K562 (cell line): ENCODE data around the gene CPLX4. TPM values are rescaled to one million over a fixed set of nuclear protein-coding genes. Genes with fewer than 3 reads are reported as not detected.

Source experiments
- ATAC-seq: fragments of 200-7000 bp; cut with Tn5 transposase; 3 replicates; pipeline ENCODE4 v1.9.1; 2020; ENCODE audit warnings: moderate library complexity
- BruUV-seq: library from RNA; stranded (reverse); fragments of 400-500 nt; replicated peaks from 2 replicates; lab custom pipeline; 2021; lab: Mats Ljungman, UMichigan
- CTCF ChIA-PET: fragments of 300-600 bp; formaldehyde crosslinking; extraction: SDS; loops from one replicate; lab custom pipeline; 2021; ENCODE audit warnings: low intra/inter-chr PET ratio; lab: Yijun Ruan, JAX
- POLR2A ChIA-PET: fragments of 300-600, 350-650 bp; sonication (Branson Sonifier 250); formaldehyde crosslinking; extraction: SDS; loops from one replicate; lab custom pipeline; 2021; ENCODE audit warnings: antibody characterized with exemption, inconsistent platforms; lab: Yijun Ruan, JAX
- DNase-seq, 4 experiments: peaks; one replicate each; pipeline versions ENCODE4 v3.0.0 to v3.0.0-alpha.2; 2011 to 2018; ENCODE audit warnings: low spot score in 3 of 4, mixed read lengths in 3 of 4; ENCODE audit errors: extremely low read depth in 1 of 4
- FAIRE-seq: peaks from 2 replicates; lab custom pipeline; 2011; peaks lifted over from hg19 to GRCh38; lab: Jason Lieb, UNC
- H2AFZ ChIP-seq: 2 replicates; pipeline ENCODE4 v1.6.0; 2011; ENCODE audit warnings: low read depth, low read length, control low read depth, inconsistent platforms
- H3K27ac ChIP-seq: fragments of 200-600 bp; 3 replicates; pipeline ENCODE4 v1.8.0; 2011; ENCODE audit warnings: low read depth, mild to moderate bottlenecking, control low read depth, inconsistent platforms, low read length, moderate library complexity, mixed read lengths; ENCODE audit errors: extremely low read depth
- H3K27me3 ChIP-seq, 2 experiments: fragments of 300-600 bp in 1 of 2; 2 replicates in 1 of 2; 3 replicates in 1 of 2; pipeline versions ENCODE4 v1.6.0 to v1.8.0; 2011; ENCODE audit warnings: inconsistent platforms in 2 of 2, low read length in 2 of 2, mild to moderate bottlenecking in 1 of 2, mixed read lengths in 1 of 2, moderate library complexity in 1 of 2; ENCODE audit not compliant: control insufficient read depth in 2 of 2, insufficient read depth in 2 of 2
- H3K36me3 ChIP-seq: fragments of 300-600 bp; 3 replicates; pipeline ENCODE4 v1.8.0; 2011; ENCODE audit warnings: mild to moderate bottlenecking, low read length, inconsistent platforms; ENCODE audit not compliant: control insufficient read depth, insufficient read depth
- H3K4me1 ChIP-seq, 2 experiments: fragments of 200-600 bp in 1 of 2; replicated peaks in 1 of 2; 2 replicates in 1 of 2; 3 replicates in 1 of 2; pipeline versions ENCODE4 v1.5.1 to v1.8.0; 2011; ENCODE audit warnings: inconsistent platforms in 2 of 2, low read length in 2 of 2, mild to moderate bottlenecking in 1 of 2, mixed read lengths in 1 of 2, moderate library complexity in 1 of 2; ENCODE audit not compliant: control insufficient read depth in 2 of 2, insufficient read depth in 2 of 2
- H3K4me2 ChIP-seq: 2 replicates; pipeline ENCODE4 v1.6.1; 2011; ENCODE audit warnings: low read length, control low read depth, inconsistent platforms, mixed read lengths; ENCODE audit not compliant: insufficient read depth
- H3K4me3 ChIP-seq: fragments of 200-600 bp; sonication (generic), shearing (Covaris generic); 2 replicates; pipeline ENCODE4 v1.5.1; 2016; ENCODE audit warnings: control low read depth, inconsistent platforms
- H3K79me2 ChIP-seq: fragments of 200-600 bp; 3 replicates; pipeline ENCODE4 v1.8.0; 2011; ENCODE audit warnings: low read length, inconsistent platforms; ENCODE audit not compliant: control insufficient read depth, insufficient read depth
- H3K9ac ChIP-seq, 2 experiments: 2 replicates each; pipeline versions ENCODE4 v1.6.0 to v1.6.1; 2011; ENCODE audit warnings: low read depth in 2 of 2, low read length in 2 of 2, control low read depth in 1 of 2, inconsistent platforms in 1 of 2, mild to moderate bottlenecking in 1 of 2, mixed read lengths in 1 of 2; ENCODE audit not compliant: insufficient read depth in 1 of 2
- H3K9me1 ChIP-seq: one replicate; pipeline ENCODE4 v1.6.0; 2011; ENCODE audit warnings: inconsistent platforms, mild to moderate bottlenecking, low read length, moderate library complexity; ENCODE audit not compliant: control insufficient read depth, insufficient read depth
- H3K9me3 ChIP-seq: replicated peaks from 2 replicates; pipeline ENCODE4 v1.5.1; 2011; ENCODE audit warnings: low read depth, low read length, inconsistent platforms; ENCODE audit not compliant: control insufficient read depth, insufficient read depth
- H4K20me1 ChIP-seq: replicated peaks from 2 replicates; pipeline ENCODE4 v1.6.1; 2011; ENCODE audit warnings: low read length, inconsistent platforms, mixed read lengths; ENCODE audit not compliant: control insufficient read depth, insufficient read depth
- CBX3 ChIP-seq, 2 experiments: IDR thresholded peaks; 1 replicate in 1 of 2; 2 replicates in 1 of 2; pipeline ENCODE4 v1.6.1; 2012; ENCODE audit warnings: inconsistent platforms in 2 of 2, low read length in 2 of 2, borderline replicate concordance in 1 of 2, control low read depth in 1 of 2
- CBX5 ChIP-seq: IDR thresholded peaks from 2 replicates; pipeline ENCODE4 v1.6.1; 2014; ENCODE audit warnings: low read depth, borderline replicate concordance
- CEBPB ChIP-seq: fragments of 450-650 bp; IDR thresholded peaks from 2 replicates; pipeline ENCODE4 v1.6.1; 2016; ENCODE audit warnings: missing genetic modification characterization, missing compliant biosample characterization
- CTCF ChIP-seq, 3 experiments: IDR thresholded peaks in 2 of 3; conservative IDR thresholded peaks in 1 of 3; 2 replicates each; pipeline ENCODE4 v1.5.1; 2011 to 2012; ENCODE audit warnings: low read length in 3 of 3, mild to moderate bottlenecking in 3 of 3, control low read depth in 2 of 3, improper control_type of control experiment in 1 of 3, inconsistent platforms in 1 of 3, low read depth in 1 of 3, mixed read lengths in 1 of 3, moderate library complexity in 1 of 3; ENCODE audit not compliant: insufficient read depth in 2 of 3
- ERF ChIP-seq: fragments of 450-650 bp; formaldehyde crosslinking; IDR thresholded peaks from 2 replicates; pipeline ENCODE4 v1.4.0; 2020; ENCODE audit warnings: mild to moderate bottlenecking, mixed read lengths
- HBP1 ChIP-seq: fragments of 450-650 bp; formaldehyde crosslinking; IDR thresholded peaks from 2 replicates; pipeline ENCODE4 v1.4.0; 2022; ENCODE audit warnings: missing genetic modification characterization
- HIVEP1 ChIP-seq: fragments of 250-450 bp; sonication (Bioruptor Pico); IDR thresholded peaks from 2 replicates; pipeline ENCODE4 v1.4.0; 2020; ENCODE audit warnings: mild to moderate bottlenecking
- HMGN3 ChIP-seq: IDR thresholded peaks from 2 replicates; pipeline ENCODE4 v1.6.1; 2011; ENCODE audit warnings: borderline replicate concordance, low read depth, mild to moderate bottlenecking, mixed read lengths, low read length; ENCODE audit not compliant: insufficient read length; ENCODE audit errors: extremely low read depth
- POLR2A ChIP-seq: fragments of 450-650 bp; conservative IDR thresholded peaks from 2 replicates; pipeline ENCODE4 v1.6.1; 2016
- POLR2AphosphoS2 ChIP-seq: IDR thresholded peaks from 2 replicates; pipeline ENCODE4 v1.6.1; 2012; ENCODE audit warnings: low read length, improper control_type of control experiment
- RAD21 ChIP-seq, 2 experiments: fragments of 250-450 bp in 1 of 2; fragments of 450-650 bp in 1 of 2; sonication (Bioruptor Pico) in 1 of 2; formaldehyde crosslinking in 1 of 2; IDR thresholded peaks in 1 of 2; conservative IDR thresholded peaks in 1 of 2; 2 replicates each; pipeline versions ENCODE4 v1.4.0 to v1.8.0; 2020 to 2022; ENCODE audit warnings: mild to moderate bottlenecking in 2 of 2, moderate library complexity in 1 of 2
- RBM25 ChIP-seq: fragments of 200-400 bp; formaldehyde crosslinking; IDR thresholded peaks from 2 replicates; pipeline ENCODE4 v1.6.1; 2018; ENCODE audit warnings: low read length, low read depth, moderate library complexity; ENCODE audit not compliant: severe bottlenecking
- RBM39 ChIP-seq: fragments of 200-400 bp; formaldehyde crosslinking; optimal IDR thresholded peaks from 2 replicates; pipeline ENCODE3; 2018; ENCODE audit warnings: low read depth, low read length
- SIN3B ChIP-seq: fragments of 450-650 bp; IDR thresholded peaks from 2 replicates; pipeline ENCODE4 v1.6.1; 2017; ENCODE audit warnings: low read depth, mild to moderate bottlenecking, moderate library complexity
- SMARCA5 ChIP-seq: fragments of 450-650 bp; IDR thresholded peaks from 2 replicates; pipeline ENCODE4 v1.6.1; 2016
- SUPT5H ChIP-seq: fragments of 450-650 bp; IDR thresholded peaks from 2 replicates; pipeline ENCODE4 v1.6.1; 2016
- TAF9B ChIP-seq: fragments of 450-650 bp; IDR thresholded peaks from 2 replicates; pipeline ENCODE4 v1.6.1; 2018; ENCODE audit warnings: mild to moderate bottlenecking; ENCODE audit not compliant: partially characterized antibody
- ZFPM2 ChIP-seq: fragments of 250-450 bp; sonication (Bioruptor Pico); IDR thresholded peaks from 2 replicates; pipeline ENCODE4 v1.5.1; 2022; ENCODE audit warnings: mild to moderate bottlenecking
- ZNF274 ChIP-seq: IDR thresholded peaks from 2 replicates; pipeline ENCODE4 v1.6.1; 2011; ENCODE audit warnings: low read depth, mild to moderate bottlenecking, low read length, moderate library complexity, borderline replicate concordance
- ZNF282 ChIP-seq: sonication (generic); formaldehyde crosslinking; IDR thresholded peaks from 2 replicates; pipeline ENCODE4 v1.8.1; 2023; ENCODE audit warnings: missing genetic modification reagents
- ZNF655 ChIP-seq: fragments of 250-450 bp; sonication (Bioruptor Pico); IDR thresholded peaks from 2 replicates; pipeline ENCODE4 v1.5.0; 2021
- ZNF830 ChIP-seq: fragments of 250-450 bp; sonication (Bioruptor Pico); IDR thresholded peaks from 2 replicates; pipeline ENCODE4 v1.5.0; 2021; ENCODE audit warnings: mild to moderate bottlenecking
- WGBS: fragments of 100-300 bp; shearing (Covaris generic); methylation state at CpG from one replicate; pipeline ENCODE4 v1.1.6; 2016; ENCODE audit warnings: low coverage, mixed read lengths; ENCODE audit not compliant: insufficient coverage; ENCODE audit errors: missing lambda C conversion rate; 5-methylcytosine and 5-hydroxymethylcytosine counted together
- in situ Hi-C: fragments of 300-500 bp; cut with MboI; formaldehyde crosslinking; loops from 4 replicates; pipeline ENCODE4 v1.15.0; 2018; ENCODE audit warnings: inconsistent platforms, mixed read lengths
- intact Hi-C: fragments of 100-400 bp; cut with micrococcal nuclease; formaldehyde crosslinking; loops from 2 replicates; pipeline ENCODE4 v1.14.2; 2022
- polyA plus RNA-seq, 8 experiments: library from polyadenylated mRNA; depleted of rRNA in 4 of 8; stranded (reverse) in 5 of 8; unstranded in 3 of 8; fragments of >200 nt; fragmentation: Nextera tagmentation in 2 of 8; fragmentation: Illumina TruSeq in 1 of 8; extraction: Ambion mirVana in 2 of 8; extraction: Trizol in 1 of 8; gene quantifications; 2 replicates each; pipeline versions ENCODE4 v1.2.1 to v1.2.3, GENCODE V29; 2011 to 2014; ENCODE audit warnings: inconsistent platforms in 1 of 8, missing spikeins in 1 of 8
- total RNA-seq, 7 experiments: library from RNA; depleted of rRNA in 6 of 7; stranded (reverse); fragments of >200 nt in 6 of 7; fragmentation: Illumina TruSeq in 2 of 7; extraction: Trizol in 2 of 7; gene quantifications; 2 replicates each; pipeline versions ENCODE4 v1.2.1 to v1.2.3, GENCODE V29; 2011 to 2021; ENCODE audit warnings: low replicate concordance in 1 of 7

Gene CPLX4
- total and polyA plus RNA-seq, 9 of the 15 experiments (the other 6 are each of a cell fraction or from before 2014, with no cell fraction given) = not detected

- peak; percentile 61 for ATAC-seq
- CTCF ChIA-PET = no interaction called here
- H4K20me1 ChIP-seq = no peaks in the 10 kb centered on the region
- intact Hi-C loops = no loop called here
- no peaks in the 10 kb centered on the region for H3K27me3 ChIP-seq
- H3K9ac ChIP-seq = no peak overlapping the region
- no peak overlapping the region for H3K4me3 ChIP-seq
- FAIRE-seq = no peak
- no peak for DNase-seq
- no TSS peak for BruUV-seq
- WGBS = 25% methylated on average over 1 of the region's 1 CpG
- H3K9me1 ChIP-seq = no peaks in the 10 kb centered on the region
- no peak overlapping the region for H3K4me2 ChIP-seq
- H3K27ac ChIP-seq = no peak overlapping the region
- H2AFZ ChIP-seq = no peak overlapping the region
- H3K4me1 ChIP-seq = no peaks in the 10 kb centered on the region
- POLR2A ChIA-PET = interaction anchor here (0.6 to 1.6 kb wide), 2 partner anchors 13 to 27 kb away, joined by 4 to 5 read pairs; no protein-coding TSS in a partner anchor
- H3K36me3 ChIP-seq = peaks cover 32% of the 10 kb centered on the region
- no peaks in the 10 kb centered on the region for H3K79me2 ChIP-seq
- no peaks in the 10 kb centered on the region for H3K9me3 ChIP-seq
- in situ Hi-C loops = no loop called here
- peak; percentile 84; the same call in 1 of the 2 replicates for TF ChIP-seq POLR2AphosphoS2
- no peak for TF ChIP-seq ZNF655 (CRISPR knock-in tag)
- TF ChIP-seq ERF (CRISPR knock-in tag) = no peak
- peak; percentile 43; the same call in 1 of the 2 replicates for TF ChIP-seq SUPT5H
- TF ChIP-seq HBP1 = no peak
- 0 out of 2 replicates have a peak, but pooled peaks have one; percentile 36 for TF ChIP-seq POLR2A
- TF ChIP-seq RBM25 = no peak
- TF ChIP-seq HMGN3 = no peak
- TF ChIP-seq RBM39 = no peak
- no peak for TF ChIP-seq CBX5
- TF ChIP-seq ZNF274 = no peak
- no peak for TF ChIP-seq SIN3B
- no peak for TF ChIP-seq ZNF282
- TF ChIP-seq TAF9B = no peak
- no peak for TF ChIP-seq ZNF830
- no peak for TF ChIP-seq ZFPM2
- no peak for TF ChIP-seq CTCF (IDR thresholded peaks at IDR 0.05 in 2 of 3, conservative IDR thresholded peaks at IDR 0.05 in 1 of 3; ENCODE audit: insufficient read depth in 2 of 3, low read depth in 1 of 3, low read length in 3 of 3)
- TF ChIP-seq SMARCA5 = no peak
- TF ChIP-seq RAD21 (CRISPR knock-in tag; conservative IDR thresholded peaks at IDR 0.05 in 1 of 2, IDR thresholded peaks at IDR 0.05 in 1 of 2) = no peak
- no peak for TF ChIP-seq CBX3 (IDR thresholded peaks at IDR 0.05; ENCODE audit: borderline replicate concordance in 1 of 2, low read length in 2 of 2)
- TF ChIP-seq CEBPB (tag) = no peak
- TF ChIP-seq HIVEP1 (CRISPR knock-in tag) = no peak
These were observed 7.5 kb upstream of the CPLX4 start for GRCh38 chr18:59325965-59326364.
